ENCODE results near the gene FOXI2.

DNA sequence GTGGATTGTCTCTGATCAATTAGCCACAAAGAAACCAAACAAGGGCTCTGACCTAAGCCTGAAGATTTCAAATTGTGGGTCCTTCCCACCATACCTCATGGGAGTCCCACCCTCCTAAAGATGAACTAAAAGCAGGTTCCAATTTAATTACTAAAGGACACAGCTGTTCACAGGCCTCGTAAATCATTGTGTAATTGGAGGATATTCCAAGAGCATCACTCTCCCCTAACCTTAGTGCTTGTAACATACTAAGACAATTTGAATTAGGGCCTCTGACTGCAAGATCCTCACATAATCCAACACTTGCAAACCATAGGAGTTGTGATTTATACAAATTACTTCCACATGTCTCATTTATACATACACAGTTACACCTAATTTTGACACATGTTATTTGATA lies 44.4 kb downstream of the FOXI2 start:
- TF ChIP-seq, protein P1, sequence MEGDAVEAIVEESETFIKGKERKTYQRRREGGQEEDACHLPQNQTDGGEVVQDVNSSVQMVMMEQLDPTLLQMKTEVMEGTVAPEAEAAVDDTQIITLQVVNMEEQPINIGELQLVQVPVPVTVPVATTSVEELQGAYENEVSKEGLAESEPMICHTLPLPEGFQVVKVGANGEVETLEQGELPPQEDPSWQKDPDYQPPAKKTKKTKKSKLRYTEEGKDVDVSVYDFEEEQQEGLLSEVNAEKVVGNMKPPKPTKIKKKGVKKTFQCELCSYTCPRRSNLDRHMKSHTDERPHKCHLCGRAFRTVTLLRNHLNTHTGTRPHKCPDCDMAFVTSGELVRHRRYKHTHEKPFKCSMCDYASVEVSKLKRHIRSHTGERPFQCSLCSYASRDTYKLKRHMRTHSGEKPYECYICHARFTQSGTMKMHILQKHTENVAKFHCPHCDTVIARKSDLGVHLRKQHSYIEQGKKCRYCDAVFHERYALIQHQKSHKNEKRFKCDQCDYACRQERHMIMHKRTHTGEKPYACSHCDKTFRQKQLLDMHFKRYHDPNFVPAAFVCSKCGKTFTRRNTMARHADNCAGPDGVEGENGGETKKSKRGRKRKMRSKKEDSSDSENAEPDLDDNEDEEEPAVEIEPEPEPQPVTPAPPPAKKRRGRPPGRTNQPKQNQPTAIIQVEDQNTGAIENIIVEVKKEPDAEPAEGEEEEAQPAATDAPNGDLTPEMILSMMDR (IDR thresholded peaks at IDR 0.05): no peak
- no peak for TF ChIP-seq EZH2 (IDR thresholded peaks at IDR 0.05)

All from neural progenitor cell (in vitro differentiated cells).